RWPE1 (cell line): ENCODE data around the gene SCAMP3.

Experiments used
- CTCF ChIA-PET: fragments of 350-600 bp; sonication (Branson Sonifier 250); formaldehyde crosslinking; extraction: SDS; loops from one replicate; lab custom pipeline; 2021; lab: Yijun Ruan, JAX
- POLR2A ChIA-PET: fragments of 400-600 bp; formaldehyde crosslinking; extraction: SDS; loops from one replicate; lab custom pipeline; 2020; ENCODE audit warnings: antibody characterized with exemption; ENCODE audit not compliant: low non-redundant PET; lab: Yijun Ruan, JAX
- DNase-seq: peaks from one replicate; pipeline ENCODE4 v3.0.0; 2012; ENCODE audit warnings: low spot score
- H3K27ac ChIP-seq: fragments of 450-650 bp; 2 replicates; pipeline ENCODE4 v1.5.1; 2017
- TF ChIP-seq, protein P1 (sequence below): fragments of 450-650 bp; conservative IDR thresholded peaks from 2 replicates; pipeline ENCODE4 v1.5.1; 2017; ENCODE audit warnings: low read depth, mild to moderate bottlenecking

The SCAMP3 gene

DNA sequence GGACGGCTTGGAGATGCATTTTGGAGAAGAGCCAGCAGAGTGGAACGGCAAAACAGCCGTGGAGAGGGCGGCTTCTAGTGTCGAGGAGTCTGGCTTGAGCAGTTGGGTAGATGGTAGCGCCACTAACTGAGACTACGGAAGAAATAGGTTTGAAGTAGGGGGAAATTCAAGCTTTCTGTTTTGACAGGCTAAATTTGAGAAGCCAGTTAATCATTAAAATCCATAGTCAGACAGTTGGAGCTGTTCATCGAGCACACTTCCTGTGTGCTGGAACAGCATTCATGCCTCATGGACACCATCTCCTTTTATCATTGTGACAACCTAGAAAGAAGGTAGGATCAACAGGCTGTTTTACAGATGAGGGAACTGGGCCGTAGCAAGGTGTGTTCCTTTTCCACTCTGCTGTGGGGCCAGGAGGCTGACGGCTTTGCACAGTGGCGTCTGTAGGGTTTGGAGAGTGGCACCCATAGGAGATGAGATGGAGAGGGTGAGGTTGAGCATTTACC, 42.5 kb upstream of the SCAMP3 start:
- CTCF ChIA-PET = interaction anchor here (1.0 kb wide), 1 partner anchor 26 kb away, joined by 3 read pairs; no protein-coding TSS in a partner anchor
- H3K27ac ChIP-seq = no peak overlapping the region
- TF ChIP-seq, protein P1, sequence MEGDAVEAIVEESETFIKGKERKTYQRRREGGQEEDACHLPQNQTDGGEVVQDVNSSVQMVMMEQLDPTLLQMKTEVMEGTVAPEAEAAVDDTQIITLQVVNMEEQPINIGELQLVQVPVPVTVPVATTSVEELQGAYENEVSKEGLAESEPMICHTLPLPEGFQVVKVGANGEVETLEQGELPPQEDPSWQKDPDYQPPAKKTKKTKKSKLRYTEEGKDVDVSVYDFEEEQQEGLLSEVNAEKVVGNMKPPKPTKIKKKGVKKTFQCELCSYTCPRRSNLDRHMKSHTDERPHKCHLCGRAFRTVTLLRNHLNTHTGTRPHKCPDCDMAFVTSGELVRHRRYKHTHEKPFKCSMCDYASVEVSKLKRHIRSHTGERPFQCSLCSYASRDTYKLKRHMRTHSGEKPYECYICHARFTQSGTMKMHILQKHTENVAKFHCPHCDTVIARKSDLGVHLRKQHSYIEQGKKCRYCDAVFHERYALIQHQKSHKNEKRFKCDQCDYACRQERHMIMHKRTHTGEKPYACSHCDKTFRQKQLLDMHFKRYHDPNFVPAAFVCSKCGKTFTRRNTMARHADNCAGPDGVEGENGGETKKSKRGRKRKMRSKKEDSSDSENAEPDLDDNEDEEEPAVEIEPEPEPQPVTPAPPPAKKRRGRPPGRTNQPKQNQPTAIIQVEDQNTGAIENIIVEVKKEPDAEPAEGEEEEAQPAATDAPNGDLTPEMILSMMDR = no peak
- POLR2A ChIA-PET = no interaction called here
- DNase-seq = no peak

DNA sequence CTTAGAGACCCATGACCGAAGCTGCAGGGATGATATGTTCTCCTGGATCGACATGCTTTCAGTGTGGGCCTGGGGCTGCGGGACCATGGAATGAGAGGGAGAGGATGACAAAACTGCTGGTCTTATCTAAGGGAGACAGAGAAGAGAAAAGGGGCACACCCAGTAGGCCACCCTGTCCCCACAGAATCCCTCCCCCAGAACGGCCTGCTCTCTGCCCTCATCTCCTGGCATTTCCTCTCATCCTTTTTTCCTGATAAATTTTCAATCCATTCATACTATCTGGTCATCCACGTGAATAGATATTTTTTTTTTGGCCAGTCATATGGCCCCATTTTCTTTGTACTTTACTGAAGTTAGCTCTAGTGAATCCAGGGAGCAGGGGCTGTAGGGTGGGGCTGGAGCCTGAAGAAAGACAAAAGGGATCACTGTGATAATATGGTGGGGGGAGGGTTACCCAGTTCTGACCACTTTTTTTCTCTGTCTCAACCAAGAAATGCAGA, 39.2 kb upstream of the SCAMP3 start, which contains the start of gene PKLR:
PKLR (minus strand) TSS at position 97 of the 500 bp plus-strand sequence; CDS start at position 54, 43 bp downstream.
- POLR2A ChIA-PET = no interaction called here
- H3K27ac ChIP-seq = no peak within 1 kb of the TSS
- DNase-seq = no peak
- CTCF ChIA-PET = interaction anchor here (0.7 kb wide), 1 partner anchor 567 kb away, joined by 3 read pairs; no protein-coding TSS in a partner anchor
- TF ChIP-seq, protein P1 = no peak

DNA sequence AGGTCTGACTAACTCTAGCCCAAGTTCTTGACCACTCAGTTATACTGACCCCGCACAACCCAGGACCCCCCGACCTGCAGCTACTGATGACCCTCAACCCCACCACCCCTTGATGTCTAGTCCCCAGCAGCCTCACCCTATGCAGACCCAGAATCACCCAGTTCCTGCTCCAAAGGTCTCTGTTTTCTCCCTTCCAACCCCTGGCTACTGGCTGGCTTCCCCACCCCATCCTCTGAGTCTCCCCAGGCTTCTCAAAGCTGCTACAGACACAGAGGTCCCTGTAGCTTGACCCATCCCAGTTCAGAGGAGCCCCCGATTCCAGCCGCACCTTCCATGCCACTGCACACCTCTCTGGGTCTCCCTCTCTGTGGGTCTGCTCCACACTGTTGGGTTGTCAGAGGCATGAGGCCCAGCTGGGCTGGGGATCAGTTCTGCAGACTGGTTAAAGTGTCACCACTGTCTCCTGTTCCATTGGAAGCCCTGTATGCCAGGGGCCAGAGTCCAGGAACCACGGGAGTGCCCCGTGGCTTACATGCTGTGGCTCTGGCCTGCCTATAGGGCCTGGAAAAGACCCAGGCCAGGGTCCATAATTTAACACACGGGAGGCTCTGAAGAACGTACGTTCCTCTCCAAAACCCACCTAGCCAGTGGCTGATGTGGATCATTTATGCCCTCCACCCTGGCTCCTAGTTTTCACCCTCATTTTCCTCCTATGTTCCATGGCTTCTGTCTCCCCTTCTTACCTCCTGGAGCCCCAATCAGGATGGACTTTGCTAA, 38.6 kb upstream of the SCAMP3 start:
- DNase-seq = no peak
- CTCF ChIA-PET = no interaction called here
- TF ChIP-seq, protein P1 = no peak
- POLR2A ChIA-PET = no interaction called here
- H3K27ac ChIP-seq = no peak overlapping the region

DNA sequence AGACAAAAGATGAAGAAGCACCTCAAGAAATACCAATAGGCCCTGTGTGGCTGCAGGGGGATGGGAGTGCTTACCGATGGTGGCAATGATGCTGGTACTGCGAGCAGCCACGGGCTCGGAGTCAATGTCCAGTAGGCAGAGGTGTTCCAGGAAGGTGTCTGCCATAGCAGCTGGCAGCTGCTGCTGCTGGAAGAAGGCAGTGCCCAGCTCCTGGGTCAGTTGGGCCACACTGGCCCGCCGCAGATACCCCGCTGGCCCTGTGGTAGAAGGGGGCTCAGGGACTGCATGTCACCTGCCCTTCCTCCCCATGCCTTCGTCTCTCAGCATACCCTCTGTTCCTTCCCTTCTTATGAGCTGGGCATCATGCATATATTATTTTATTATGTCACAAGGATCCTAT, 37.9 kb upstream of the SCAMP3 start:
- ChIA-PET CTCF (no interaction called here), POLR2A (no interaction called here)
- TF ChIP-seq, protein P1 = no peak
- DNase-seq = no peak
- no peak overlapping the region for H3K27ac ChIP-seq

DNA sequence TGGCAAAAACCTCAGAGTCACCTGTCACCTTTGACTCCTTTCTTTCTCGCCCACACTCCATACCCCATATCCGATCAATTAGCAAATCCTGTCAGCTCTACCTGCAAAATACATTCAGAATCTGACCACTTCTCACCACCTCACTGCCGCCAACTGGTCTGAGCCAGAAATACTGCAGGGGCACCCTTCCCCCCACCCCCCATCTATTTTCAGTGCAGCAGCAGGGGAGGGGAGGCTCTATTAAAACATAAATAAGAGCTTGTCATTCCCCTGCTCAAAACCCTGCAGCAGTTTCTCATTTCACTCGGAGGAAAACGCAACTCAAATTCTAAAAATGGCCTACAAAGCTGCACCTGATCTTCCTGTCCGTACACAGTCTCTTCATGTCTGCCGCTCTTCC, 35.2 kb upstream of the SCAMP3 start:
- ChIA-PET POLR2A (no interaction called here), CTCF (interaction anchor here (0.6 to 0.7 kb wide), 2 partner anchors 30 to 464 kb away, joined by 3 read pairs; no protein-coding TSS in a partner anchor)
- TF ChIP-seq, protein P1 = no peak
- H3K27ac ChIP-seq = no peak overlapping the region
- DNase-seq = no peak

DNA sequence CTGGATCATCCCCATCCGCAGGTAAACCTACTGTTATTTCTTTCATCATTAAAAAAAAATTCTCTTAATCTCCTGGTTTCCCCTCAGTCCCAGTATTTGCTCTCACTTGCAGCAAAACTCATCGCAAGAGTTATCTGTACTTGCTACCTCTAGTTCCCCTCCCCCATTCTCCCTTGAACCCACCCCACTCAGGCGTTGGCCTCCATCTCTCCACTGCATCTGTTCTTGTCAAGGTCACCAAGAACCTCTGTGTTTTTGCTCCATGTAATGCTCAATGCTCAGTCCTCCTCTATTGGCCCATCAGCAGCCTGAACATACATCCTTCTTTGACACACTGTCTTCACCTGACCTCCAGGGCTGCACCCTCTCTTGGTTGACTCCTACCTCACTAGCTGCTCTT, 34.5 kb upstream of the SCAMP3 start:
- no peak overlapping the region for H3K27ac ChIP-seq
- DNase-seq = no peak
- TF ChIP-seq, protein P1 = no peak
- ChIA-PET CTCF (no interaction called here), POLR2A (no interaction called here)
